Gastrocnemius medialis (tissue), 4 donors: ENCODE results near the gene TAX1BP1.

Experiments used
- POLR2A ChIP-seq, 2 donors: fragments of 450-650 bp; IDR thresholded peaks; one replicate each; pipeline ENCODE4 v1.6.1; 2017; ENCODE audit warnings: antibody characterized with exemption in 2 of 2, mild to moderate bottlenecking in 2 of 2, moderate library complexity in 2 of 2
- TF ChIP-seq, protein P1 (sequence below), 5 experiments: fragments of 450-650 bp in 3 of 5; fragments of 200-600 bp in 2 of 5; sonication (generic) in 2 of 5; IDR thresholded peaks in 4 of 5; conservative IDR thresholded peaks in 1 of 5; 1 replicate in 4 of 5; 2 replicates in 1 of 5; pipeline ENCODE4 v1.5.1; 2016 to 2019; ENCODE audit warnings: antibody characterized with exemption in 5 of 5, mild to moderate bottlenecking in 3 of 5, moderate library complexity in 3 of 5

- TF ChIP-seq, protein P1, sequence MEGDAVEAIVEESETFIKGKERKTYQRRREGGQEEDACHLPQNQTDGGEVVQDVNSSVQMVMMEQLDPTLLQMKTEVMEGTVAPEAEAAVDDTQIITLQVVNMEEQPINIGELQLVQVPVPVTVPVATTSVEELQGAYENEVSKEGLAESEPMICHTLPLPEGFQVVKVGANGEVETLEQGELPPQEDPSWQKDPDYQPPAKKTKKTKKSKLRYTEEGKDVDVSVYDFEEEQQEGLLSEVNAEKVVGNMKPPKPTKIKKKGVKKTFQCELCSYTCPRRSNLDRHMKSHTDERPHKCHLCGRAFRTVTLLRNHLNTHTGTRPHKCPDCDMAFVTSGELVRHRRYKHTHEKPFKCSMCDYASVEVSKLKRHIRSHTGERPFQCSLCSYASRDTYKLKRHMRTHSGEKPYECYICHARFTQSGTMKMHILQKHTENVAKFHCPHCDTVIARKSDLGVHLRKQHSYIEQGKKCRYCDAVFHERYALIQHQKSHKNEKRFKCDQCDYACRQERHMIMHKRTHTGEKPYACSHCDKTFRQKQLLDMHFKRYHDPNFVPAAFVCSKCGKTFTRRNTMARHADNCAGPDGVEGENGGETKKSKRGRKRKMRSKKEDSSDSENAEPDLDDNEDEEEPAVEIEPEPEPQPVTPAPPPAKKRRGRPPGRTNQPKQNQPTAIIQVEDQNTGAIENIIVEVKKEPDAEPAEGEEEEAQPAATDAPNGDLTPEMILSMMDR (IDR thresholded peaks at IDR 0.05 in 4 of 5, conservative IDR thresholded peaks at IDR 0.05 in 1 of 5), result no peak
- TF ChIP-seq POLR2A (IDR thresholded peaks at IDR 0.05), result no peak
These were observed 35.8 kb downstream of the TAX1BP1 start for GRCh38 chr7:27775782-27776181.
